Measurements from ENCODE around the gene CWF19L1. TPM values are rescaled to one million over a fixed set of nuclear protein-coding genes. Genes with fewer than 3 reads are reported as not detected.
A peak's percentile ranks its signal among the peaks of the same experiment; 100 is the strongest.

CWF19L1 gene
- total and polyA plus RNA-seq, 2 of the 13 experiments (the other 11 are each of a cell fraction or from before 2014, with no cell fraction given), result 13.6 to 42.1 TPM

- TF ChIP-seq ZNF660 (CRISPR knock-in tag; IDR thresholded peaks at IDR 0.05; ENCODE audit: borderline replicate concordance, low read depth) (no peak), ZNF230 (CRISPR knock-in tag; IDR thresholded peaks at IDR 0.05) (no peak), RBM39 (IDR thresholded peaks at IDR 0.05; ENCODE audit: low read depth, low read length, poor library complexity, severe bottlenecking) (no peak), ERF (CRISPR knock-in tag; IDR thresholded peaks at IDR 0.05) (no peak), POLR2AphosphoS2 (IDR thresholded peaks at IDR 0.05; ENCODE audit: low read depth, low read length) (no peak), KLF13 (CRISPR knock-in tag; IDR thresholded peaks at IDR 0.05) (no peak), THAP8 (CRISPR knock-in tag; IDR thresholded peaks at IDR 0.05; ENCODE audit: borderline replicate concordance) (no peak), ZNF670 (CRISPR knock-in tag; IDR thresholded peaks at IDR 0.05; ENCODE audit: borderline replicate concordance) (0 out of 2 replicates have a peak, but pooled peaks have one; percentile 76), SETDB1 (CRISPR knock-in tag; IDR thresholded peaks at IDR 0.05; ENCODE audit: borderline replicate concordance) (no peak), REL (CRISPR knock-in tag; conservative IDR thresholded peaks at IDR 0.05) (no peak), E2F1 (CRISPR knock-in tag; IDR thresholded peaks at IDR 0.05) (no peak), SPEN (CRISPR knock-in tag; IDR thresholded peaks at IDR 0.05; ENCODE audit: low read depth) (no peak), RFX5 (IDR thresholded peaks at IDR 0.05; ENCODE audit: low read depth, low read length) (no peak), NFIB (CRISPR knock-in tag; IDR thresholded peaks at IDR 0.05; ENCODE audit: borderline replicate concordance) (no peak), PATZ1 (CRISPR knock-in tag; IDR thresholded peaks at IDR 0.05) (no peak), ZNF687 (CRISPR knock-in tag; IDR thresholded peaks at IDR 0.05) (no peak; the same call in 1 of the 2 replicates), ZFP36L2 (CRISPR knock-in tag; IDR thresholded peaks at IDR 0.05) (no peak)
Measured at GRCh38 chr10:100186253-100187212, 80.9 kb downstream of the CWF19L1 start (continued).

All from HepG2 (cell line).